Measurements from ENCODE around the gene HSD17B14.

DNA sequence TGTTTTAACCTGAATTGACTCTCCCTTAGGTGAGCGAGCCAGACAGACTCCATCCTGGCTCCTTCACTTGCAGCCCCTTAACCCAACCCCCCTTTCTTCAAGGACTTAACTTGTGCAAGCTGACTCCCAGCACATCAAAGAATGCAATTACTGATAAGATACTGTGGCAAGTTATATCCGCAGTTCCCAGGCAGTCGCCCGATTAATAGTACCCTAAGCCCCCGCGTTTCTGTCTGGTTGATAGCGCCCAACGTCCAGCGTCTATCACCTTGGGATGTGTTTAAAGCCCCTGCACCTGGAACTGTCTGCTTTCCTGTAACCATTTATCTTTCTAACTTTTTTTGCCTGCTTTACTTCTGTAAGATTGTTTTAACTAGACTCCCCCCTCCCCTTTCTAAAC is 6.2 kb downstream of the HSD17B14 start:
- TF ChIP-seq, protein P1, sequence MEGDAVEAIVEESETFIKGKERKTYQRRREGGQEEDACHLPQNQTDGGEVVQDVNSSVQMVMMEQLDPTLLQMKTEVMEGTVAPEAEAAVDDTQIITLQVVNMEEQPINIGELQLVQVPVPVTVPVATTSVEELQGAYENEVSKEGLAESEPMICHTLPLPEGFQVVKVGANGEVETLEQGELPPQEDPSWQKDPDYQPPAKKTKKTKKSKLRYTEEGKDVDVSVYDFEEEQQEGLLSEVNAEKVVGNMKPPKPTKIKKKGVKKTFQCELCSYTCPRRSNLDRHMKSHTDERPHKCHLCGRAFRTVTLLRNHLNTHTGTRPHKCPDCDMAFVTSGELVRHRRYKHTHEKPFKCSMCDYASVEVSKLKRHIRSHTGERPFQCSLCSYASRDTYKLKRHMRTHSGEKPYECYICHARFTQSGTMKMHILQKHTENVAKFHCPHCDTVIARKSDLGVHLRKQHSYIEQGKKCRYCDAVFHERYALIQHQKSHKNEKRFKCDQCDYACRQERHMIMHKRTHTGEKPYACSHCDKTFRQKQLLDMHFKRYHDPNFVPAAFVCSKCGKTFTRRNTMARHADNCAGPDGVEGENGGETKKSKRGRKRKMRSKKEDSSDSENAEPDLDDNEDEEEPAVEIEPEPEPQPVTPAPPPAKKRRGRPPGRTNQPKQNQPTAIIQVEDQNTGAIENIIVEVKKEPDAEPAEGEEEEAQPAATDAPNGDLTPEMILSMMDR (IDR thresholded peaks at IDR 0.05) = no peak
- TF ChIP-seq POLR2A (IDR thresholded peaks at IDR 0.05) = no peak

Measured in uterus (tissue), 2 donors.